ENCODE data around the gene CYP24A1. TPM values are rescaled to one million over a fixed set of nuclear protein-coding genes. Genes with fewer than 3 reads are reported as not detected.

CYP24A1 gene
- polyA plus RNA-seq (2012; ENCODE audit: missing spikeins), result not detected

DNA sequence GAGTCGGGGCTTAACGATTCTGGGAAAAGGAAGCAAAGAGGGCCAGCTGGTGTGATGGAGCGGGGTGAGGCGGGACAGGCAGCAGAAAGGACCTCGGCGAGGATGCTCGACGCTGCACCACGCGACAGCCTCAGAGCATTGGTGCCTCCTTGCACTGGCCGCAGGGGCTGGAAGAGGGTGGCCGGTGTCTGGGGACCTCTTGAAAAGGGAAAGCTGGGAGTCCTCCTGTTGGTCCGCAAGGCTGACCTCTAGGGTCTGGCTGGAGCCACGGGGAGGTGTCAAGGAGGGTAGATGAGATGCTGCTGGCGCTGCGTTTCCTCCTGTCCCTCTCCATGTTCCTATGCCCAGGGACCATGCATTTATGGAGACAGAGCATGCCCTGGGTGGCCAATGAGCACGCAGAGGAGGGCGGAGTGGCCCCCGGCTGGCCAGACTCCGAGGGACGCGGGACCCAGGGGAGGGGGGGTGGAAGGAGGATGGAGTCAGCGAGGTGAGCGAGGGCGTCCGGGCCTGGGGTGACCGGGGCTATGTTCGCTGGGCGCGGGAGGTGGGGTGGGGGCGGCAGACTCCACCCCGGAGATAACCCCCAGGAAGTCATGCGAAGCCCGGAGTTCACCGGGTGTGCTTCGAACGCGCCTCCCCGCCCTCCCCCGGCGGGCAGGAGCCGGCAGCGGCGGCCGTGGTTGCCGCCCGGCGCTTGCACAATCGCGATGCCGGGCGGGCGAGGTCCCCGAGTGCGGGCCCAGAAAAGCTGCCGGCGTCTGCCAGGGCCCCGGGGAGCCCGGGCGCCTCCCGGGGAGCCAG is at the start of gene CYP24A1:
CYP24A1 (minus strand) TSS at position 334 of the 804 bp plus-strand sequence. CDS start 407 bp downstream, outside the sequence.
- no peak for DNase-seq (ENCODE audit: insufficient read length)
- TF ChIP-seq POLR2A (IDR thresholded peaks at IDR 0.05; ENCODE audit: low read depth, low read length), result no peak
- no peak for TF ChIP-seq POLR2AphosphoS5 (IDR thresholded peaks at IDR 0.05; ENCODE audit: low read depth, low read length)
- TF ChIP-seq TAF1 (IDR thresholded peaks at IDR 0.05; ENCODE audit: borderline replicate concordance, low read depth, low read length), result no peak
- no peak for FAIRE-seq

DNA sequence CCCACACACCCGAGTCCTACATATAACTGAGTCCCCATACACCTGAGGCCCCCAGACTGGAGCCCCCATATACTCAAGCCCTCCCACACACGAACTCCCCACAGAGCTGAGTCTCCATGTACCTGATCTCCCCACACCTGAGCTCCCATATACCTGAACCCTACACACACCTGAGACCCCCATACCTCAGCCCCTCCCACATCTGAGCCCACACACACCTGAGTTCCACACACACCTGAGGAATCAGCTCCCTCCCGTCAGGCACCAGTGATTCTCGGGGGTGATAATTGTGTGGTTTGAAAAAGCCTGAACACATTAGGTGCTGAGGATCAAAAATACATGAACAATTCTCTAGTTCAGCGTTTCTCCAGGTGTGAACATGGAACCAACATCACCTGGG is 49.5 kb upstream of the CYP24A1 start:
- TF ChIP-seq TAF1 (IDR thresholded peaks at IDR 0.05; ENCODE audit: borderline replicate concordance, low read depth, low read length), result no peak
- TF ChIP-seq POLR2A (IDR thresholded peaks at IDR 0.05; ENCODE audit: low read depth, low read length), result no peak
- no peak for TF ChIP-seq POLR2AphosphoS5 (IDR thresholded peaks at IDR 0.05; ENCODE audit: low read depth, low read length)
- DNase-seq (ENCODE audit: insufficient read length) (no peak), FAIRE-seq (no peak)

DNA sequence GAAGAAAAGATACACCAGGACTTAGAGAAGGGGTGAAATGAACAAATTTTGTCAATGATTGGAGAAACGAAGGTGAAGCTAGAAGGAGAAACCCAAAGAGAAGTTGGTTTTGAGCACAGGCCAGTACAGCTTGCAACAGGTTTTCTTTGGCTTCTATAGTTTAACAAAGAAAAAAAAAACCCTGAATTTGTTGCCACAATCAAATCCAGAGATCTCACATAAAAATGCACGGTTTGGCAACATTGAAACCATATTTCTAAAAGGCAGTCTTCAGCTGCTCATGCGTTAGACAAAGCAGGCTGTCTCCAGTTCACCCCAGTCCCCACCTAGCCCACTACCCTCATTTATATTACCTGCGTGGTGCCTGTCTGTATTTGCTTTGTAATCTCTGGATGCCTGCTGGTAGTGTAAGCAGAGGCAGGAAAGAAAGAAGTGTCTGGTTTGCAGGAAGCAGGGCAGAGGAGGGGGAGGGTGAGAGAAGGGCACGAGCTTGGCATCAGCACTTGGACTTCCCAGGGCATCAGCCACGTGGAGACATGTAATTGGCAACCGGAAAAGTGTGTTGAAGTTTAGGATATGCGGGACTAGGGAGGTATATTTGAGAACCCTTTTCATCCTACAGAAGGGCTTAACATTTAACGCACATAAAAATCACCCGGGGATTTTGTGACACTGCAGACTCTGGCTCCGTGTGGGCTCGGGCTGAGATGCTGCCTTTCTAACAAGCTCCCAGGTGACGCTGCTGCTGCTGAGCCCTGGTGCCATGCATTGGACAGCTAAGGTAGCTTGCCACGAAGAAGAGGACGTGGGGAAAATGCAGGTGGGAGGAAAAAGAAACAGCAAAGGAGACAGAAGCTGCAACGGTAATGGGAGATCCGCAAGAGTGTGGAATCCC is 48.5 kb upstream of the CYP24A1 start:
- no peak for FAIRE-seq
- DNase-seq (ENCODE audit: insufficient read length), result no peak

DNA sequence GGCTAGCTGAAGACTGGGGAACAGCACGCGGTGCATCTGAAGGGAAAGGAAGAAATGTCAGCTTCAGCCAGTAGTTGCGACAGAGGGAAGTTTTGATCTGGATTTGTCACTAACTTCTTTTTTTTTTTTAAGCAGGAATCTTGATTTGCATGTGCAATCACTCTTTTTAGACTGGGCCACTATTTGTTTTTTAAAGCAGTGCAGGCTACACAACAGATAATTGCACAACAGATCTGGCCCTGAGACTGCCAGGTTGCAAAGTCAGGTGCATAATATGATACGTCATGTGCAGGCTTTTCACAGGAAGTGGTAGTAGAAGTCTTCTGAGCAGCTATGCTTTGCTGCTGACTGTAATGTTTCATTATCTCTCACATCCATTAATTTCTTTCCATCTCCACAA is 47.6 kb upstream of the CYP24A1 start:
- TF ChIP-seq POLR2A (IDR thresholded peaks at IDR 0.05; ENCODE audit: low read depth, low read length) (no peak), POLR2AphosphoS5 (IDR thresholded peaks at IDR 0.05; ENCODE audit: low read depth, low read length) (no peak), TAF1 (IDR thresholded peaks at IDR 0.05; ENCODE audit: borderline replicate concordance, low read depth, low read length) (no peak)
- FAIRE-seq, result no peak
- DNase-seq (ENCODE audit: insufficient read length), result no peak

More for the DNA sequence above, 48.5 kb upstream of the CYP24A1 start:
- no peak for TF ChIP-seq POLR2AphosphoS5 (IDR thresholded peaks at IDR 0.05; ENCODE audit: low read depth, low read length)
- no peak for TF ChIP-seq POLR2A (IDR thresholded peaks at IDR 0.05; ENCODE audit: low read depth, low read length)
- no peak for TF ChIP-seq TAF1 (IDR thresholded peaks at IDR 0.05; ENCODE audit: borderline replicate concordance, low read depth, low read length)

DNA sequence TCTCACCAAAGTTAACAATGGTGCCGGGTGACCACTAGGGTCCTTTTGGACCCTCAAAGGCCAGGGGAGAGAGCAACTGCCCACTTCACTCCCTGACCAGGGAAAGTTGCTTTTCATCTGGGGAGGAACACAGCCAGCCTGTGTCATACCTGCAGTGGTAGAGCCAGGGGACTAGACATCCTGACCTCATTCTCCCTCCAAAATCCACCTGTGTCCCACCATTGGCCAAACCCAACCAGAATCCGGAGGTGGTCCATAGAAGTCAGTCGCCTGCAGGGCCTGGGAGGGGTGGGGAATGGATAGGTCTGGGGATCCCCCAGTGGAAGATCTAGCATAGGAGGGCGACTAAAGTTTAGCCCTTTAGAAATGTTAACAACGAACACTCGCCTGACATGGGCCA is 46.9 kb upstream of the CYP24A1 start:
- FAIRE-seq, result no peak
- TF ChIP-seq TAF1 (IDR thresholded peaks at IDR 0.05; ENCODE audit: borderline replicate concordance, low read depth, low read length) (no peak), POLR2A (IDR thresholded peaks at IDR 0.05; ENCODE audit: low read depth, low read length) (no peak), POLR2AphosphoS5 (IDR thresholded peaks at IDR 0.05; ENCODE audit: low read depth, low read length) (no peak)
- no peak for DNase-seq (ENCODE audit: insufficient read length)

DNA sequence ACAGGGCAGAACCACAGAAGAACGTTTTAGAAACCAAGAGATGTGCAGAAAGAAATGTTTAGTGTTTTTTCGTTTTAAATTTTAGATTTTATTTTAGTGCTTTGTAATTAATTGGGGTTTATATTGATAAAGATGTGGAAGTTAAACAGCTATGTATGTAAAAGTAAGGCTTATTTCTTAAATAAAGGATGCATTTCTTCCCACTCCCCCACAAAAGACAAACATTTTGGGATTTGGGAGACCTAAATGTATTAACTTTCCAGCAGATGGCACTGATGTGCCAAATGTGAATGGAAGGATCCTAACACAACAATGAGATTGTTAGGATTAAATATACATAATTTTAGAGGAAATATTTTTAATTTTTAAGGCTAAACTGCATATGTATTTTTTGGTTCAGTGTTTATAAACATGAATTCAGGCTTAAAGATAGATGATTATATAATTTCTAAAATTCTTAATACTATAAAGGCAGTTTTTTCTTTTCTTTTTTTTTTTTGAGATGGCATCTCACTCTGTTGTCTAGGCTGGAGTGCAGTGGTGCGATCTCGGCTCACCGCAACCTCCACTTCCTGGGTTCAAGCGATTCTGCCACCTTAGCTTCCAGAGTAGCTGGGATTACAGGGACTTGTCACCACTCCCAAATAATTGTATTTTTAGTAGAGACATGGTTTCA is 46.1 kb upstream of the CYP24A1 start:
- DNase-seq (ENCODE audit: insufficient read length), result no peak
- no peak for TF ChIP-seq POLR2AphosphoS5 (IDR thresholded peaks at IDR 0.05; ENCODE audit: low read depth, low read length)
- no peak for TF ChIP-seq TAF1 (IDR thresholded peaks at IDR 0.05; ENCODE audit: borderline replicate concordance, low read depth, low read length)
- no peak for TF ChIP-seq POLR2A (IDR thresholded peaks at IDR 0.05; ENCODE audit: low read depth, low read length)
- FAIRE-seq, result no peak

DNA sequence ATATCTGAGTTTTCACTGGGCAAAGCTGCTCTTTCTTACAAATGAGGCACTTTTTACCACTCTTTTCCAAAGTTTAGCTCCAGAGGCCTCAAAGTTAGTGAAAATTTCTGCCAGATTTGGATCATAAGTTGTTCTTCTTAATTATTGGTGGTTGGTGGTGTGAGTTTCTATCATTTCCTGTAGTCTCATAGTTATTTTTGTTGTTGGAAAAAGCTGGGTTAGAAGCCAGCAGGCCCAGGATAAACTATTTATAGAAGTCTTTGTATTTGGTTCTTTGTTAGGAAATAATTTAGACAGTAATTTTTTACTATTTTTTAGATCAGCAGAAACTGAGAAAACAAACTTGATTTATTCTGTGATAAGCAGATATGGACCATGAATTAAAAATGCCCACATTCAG is 44.7 kb upstream of the CYP24A1 start:
- TF ChIP-seq TAF1 (IDR thresholded peaks at IDR 0.05; ENCODE audit: borderline replicate concordance, low read depth, low read length), result no peak
- no peak for TF ChIP-seq POLR2AphosphoS5 (IDR thresholded peaks at IDR 0.05; ENCODE audit: low read depth, low read length)
- no peak for TF ChIP-seq POLR2A (IDR thresholded peaks at IDR 0.05; ENCODE audit: low read depth, low read length)
- no peak for FAIRE-seq
- no peak for DNase-seq (ENCODE audit: insufficient read length)

DNA sequence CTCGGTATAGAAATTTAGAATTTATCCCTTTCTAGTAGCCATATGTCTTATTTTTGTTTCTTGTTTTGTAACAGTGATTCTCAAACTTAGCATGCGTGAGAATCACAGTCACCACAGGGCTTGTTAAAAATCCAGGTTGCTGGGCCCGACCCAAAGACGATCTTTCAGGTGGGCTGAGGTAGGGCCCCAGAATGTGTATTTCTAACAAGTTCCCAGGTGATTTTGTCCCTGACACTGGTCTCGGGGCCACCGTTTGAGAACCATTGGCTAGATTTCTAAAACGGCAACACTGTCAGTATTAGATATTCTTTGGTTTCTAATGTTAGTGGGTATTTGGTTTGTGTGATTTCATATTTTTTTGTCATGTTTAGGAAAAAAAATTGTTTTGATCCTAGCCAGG is 44.0 kb upstream of the CYP24A1 start:
- TF ChIP-seq TAF1 (IDR thresholded peaks at IDR 0.05; ENCODE audit: borderline replicate concordance, low read depth, low read length), result no peak
- no peak for TF ChIP-seq POLR2A (IDR thresholded peaks at IDR 0.05; ENCODE audit: low read depth, low read length)
- TF ChIP-seq POLR2AphosphoS5 (IDR thresholded peaks at IDR 0.05; ENCODE audit: low read depth, low read length), result no peak
- no peak for DNase-seq (ENCODE audit: insufficient read length)
- no peak for FAIRE-seq

DNA sequence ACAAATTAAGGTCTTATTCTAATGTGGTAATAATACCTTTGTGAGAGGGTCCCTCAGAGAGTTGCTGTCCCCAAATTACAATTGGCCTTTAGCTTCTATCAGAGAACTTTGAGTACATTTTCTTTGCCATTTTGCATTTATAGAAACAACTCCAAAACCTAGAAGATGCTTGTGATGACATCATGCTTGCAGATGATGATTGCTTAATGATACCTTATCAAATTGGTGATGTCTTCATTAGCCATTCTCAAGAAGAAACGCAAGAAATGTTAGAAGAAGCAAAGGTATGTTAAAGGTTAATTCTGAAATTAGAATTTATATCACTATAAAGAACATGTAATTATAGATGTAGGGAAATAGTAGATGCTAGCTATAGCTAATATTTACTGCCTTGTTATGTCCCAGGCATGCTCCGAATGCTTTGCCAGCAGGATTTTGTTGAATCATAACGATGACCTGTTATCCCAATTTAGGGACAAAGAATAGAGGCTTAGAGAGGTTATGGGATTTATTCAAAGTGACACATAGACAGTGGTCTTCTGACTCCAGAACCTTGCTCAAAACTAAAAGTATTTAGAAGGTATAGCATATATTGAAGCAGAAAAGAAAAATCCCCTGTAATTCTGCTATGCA is 41.5 kb upstream of the CYP24A1 start:
- no peak for FAIRE-seq
- TF ChIP-seq TAF1 (IDR thresholded peaks at IDR 0.05; ENCODE audit: borderline replicate concordance, low read depth, low read length) (no peak), POLR2AphosphoS5 (IDR thresholded peaks at IDR 0.05; ENCODE audit: low read depth, low read length) (no peak), POLR2A (IDR thresholded peaks at IDR 0.05; ENCODE audit: low read depth, low read length) (no peak)
- DNase-seq (ENCODE audit: insufficient read length), result no peak

DNA sequence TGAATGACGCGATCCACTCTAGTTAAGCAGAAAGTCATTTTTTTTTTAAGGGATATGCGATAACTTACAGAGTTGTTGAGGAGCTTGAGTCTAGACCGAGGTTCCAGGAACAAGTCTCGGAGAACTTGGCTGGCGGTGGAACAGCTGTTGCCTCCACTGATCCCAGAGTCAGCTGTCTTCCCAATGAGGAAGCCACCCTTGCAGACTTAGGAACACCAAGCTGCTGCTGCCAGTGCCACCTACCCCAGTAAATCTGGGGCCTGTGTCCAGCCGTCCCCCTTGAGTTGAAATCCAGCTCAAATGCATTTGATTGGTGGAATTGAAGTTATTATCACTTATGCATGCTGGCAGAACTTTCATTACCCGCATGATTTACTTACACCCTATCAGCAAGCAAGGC is 40.8 kb upstream of the CYP24A1 start:
- FAIRE-seq (no peak), DNase-seq (ENCODE audit: insufficient read length) (no peak)
- no peak for TF ChIP-seq TAF1 (IDR thresholded peaks at IDR 0.05; ENCODE audit: borderline replicate concordance, low read depth, low read length)
- no peak for TF ChIP-seq POLR2A (IDR thresholded peaks at IDR 0.05; ENCODE audit: low read depth, low read length)
- TF ChIP-seq POLR2AphosphoS5 (IDR thresholded peaks at IDR 0.05; ENCODE audit: low read depth, low read length), result no peak

DNA sequence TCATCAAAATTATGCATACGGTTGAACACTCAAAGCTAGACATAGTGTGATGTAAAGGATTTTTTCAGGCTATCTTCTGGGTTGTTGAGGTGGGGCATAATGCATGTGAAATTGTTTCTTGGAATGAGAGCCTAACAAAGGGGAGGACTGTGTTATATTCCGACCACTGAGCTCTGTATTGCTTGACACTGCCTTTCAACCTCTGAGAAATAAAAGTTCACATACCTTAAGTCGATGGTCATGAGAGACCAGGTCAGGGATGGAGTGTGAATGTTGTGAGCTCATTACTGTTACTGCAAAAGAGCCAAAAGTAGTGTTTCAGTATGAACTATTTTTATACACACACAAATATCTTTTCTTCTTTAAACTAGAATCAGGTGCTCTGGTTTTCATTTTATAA is 39.1 kb upstream of the CYP24A1 start:
- FAIRE-seq, result no peak
- DNase-seq (ENCODE audit: insufficient read length), result no peak
- TF ChIP-seq POLR2A (IDR thresholded peaks at IDR 0.05; ENCODE audit: low read depth, low read length) (no peak), POLR2AphosphoS5 (IDR thresholded peaks at IDR 0.05; ENCODE audit: low read depth, low read length) (no peak), TAF1 (IDR thresholded peaks at IDR 0.05; ENCODE audit: borderline replicate concordance, low read depth, low read length) (no peak)

Measured in GM12892 (cell line).